Progenitor cell of endocrine pancreas (in vitro differentiated cells): ENCODE data around the gene PSPN. TPM values are rescaled to one million over a fixed set of nuclear protein-coding genes. Genes with fewer than 3 reads are reported as not detected.
A peak's percentile ranks its signal among the peaks of the same experiment; 100 is the strongest.

ENCODE experiments used
- DNase-seq: peaks from one replicate; pipeline ENCODE4 v3.0.0; 2021; ENCODE audit warnings: low spot score; ENCODE audit not compliant: unreplicated experiment
- H3K27ac Mint-ChIP-seq: 2 replicates; pipeline ENCODE4 v1.8.0; 2021; ENCODE audit warnings: mild to moderate bottlenecking, moderate library complexity, mixed read lengths
- H3K27me3 Mint-ChIP-seq: 2 replicates; pipeline ENCODE4 v1.8.0; 2021; ENCODE audit warnings: mixed read lengths
- H3K36me3 Mint-ChIP-seq: 2 replicates; pipeline ENCODE4 v1.8.0; 2022; ENCODE audit warnings: mixed read lengths; ENCODE audit not compliant: insufficient read depth
- H3K4me1 Mint-ChIP-seq: 2 replicates; pipeline ENCODE4 v1.8.0; 2021; ENCODE audit warnings: low read depth, mixed read lengths
- H3K4me3 Mint-ChIP-seq: 2 replicates; pipeline ENCODE4 v1.8.0; 2021; ENCODE audit warnings: low read depth, mild to moderate bottlenecking, moderate library complexity, mixed read lengths
- H3K9me3 Mint-ChIP-seq: 2 replicates; pipeline ENCODE4 v1.8.0; 2021; ENCODE audit warnings: low read depth, mixed read lengths
- total RNA-seq: library from RNA; stranded (reverse); gene quantifications from 2 replicates; pipeline ENCODE4 v1.2.1, GENCODE V29; 2021
- TF ChIP-seq, protein P1 (sequence below): fragments of 200-600 bp; sonication (generic); IDR thresholded peaks from one replicate; pipeline ENCODE4 v1.5.0; 2021; ENCODE audit warnings: antibody characterized with exemption, mild to moderate bottlenecking; ENCODE audit not compliant: unreplicated experiment

Gene PSPN
- total RNA-seq, 1 donor from 2014 or later, result 4.3 TPM

DNA sequence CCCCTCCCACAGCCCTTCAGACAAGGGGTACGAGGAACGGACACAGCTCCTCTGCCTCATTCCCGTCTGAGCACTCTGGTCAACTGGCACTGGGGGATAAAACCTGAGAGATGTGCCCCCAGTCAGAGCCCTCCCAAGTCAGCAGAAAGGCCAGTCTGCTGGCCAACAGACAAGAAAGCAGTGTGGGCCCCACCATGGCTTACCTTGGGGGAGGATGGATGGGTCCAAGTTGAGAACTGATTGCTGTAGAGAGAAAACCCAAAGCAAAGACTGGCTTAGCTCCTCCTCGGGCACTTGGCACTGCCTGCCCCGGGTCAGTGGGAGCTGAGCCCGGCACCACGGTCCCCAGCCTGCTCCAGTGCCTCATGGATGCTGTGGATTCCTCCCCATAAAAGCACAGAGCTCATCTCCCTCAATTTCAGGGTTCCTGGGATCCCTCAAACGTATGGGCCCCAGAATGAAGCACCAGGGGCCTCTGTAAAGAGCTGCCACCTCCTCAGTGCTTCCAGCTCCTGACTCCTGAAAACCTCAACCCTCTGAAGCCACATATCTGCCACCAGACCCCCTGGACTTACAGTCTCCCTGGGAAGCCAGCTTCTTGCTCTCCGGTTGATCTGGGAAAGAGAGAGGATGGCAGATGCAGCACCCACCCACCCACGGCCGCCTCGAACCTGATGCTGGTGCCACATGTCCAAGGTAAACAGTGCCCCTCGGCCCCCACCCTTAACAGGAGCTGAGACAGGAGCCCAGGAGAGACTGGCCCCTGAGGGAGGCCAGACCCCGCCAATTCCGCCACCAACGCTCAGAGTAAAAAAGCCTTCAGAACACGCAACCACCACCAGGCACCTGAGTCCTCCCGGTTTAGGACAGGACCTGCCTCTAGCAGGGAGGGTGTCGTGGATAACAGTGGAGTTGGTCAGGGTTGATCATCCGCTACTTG is 45.6 kb upstream of the PSPN start:
- Mint-ChIP-seq H3K4me1 (peaks cover 11% of the 10 kb centered on the region), H3K27ac (peak overlapping the region; percentile 90), H3K27me3 (no peaks in the 10 kb centered on the region), H3K9me3 (no peaks in the 10 kb centered on the region), H3K36me3 (peaks cover 10% of the 10 kb centered on the region), H3K4me3 (no peak overlapping the region)
- no peak for DNase-seq
- TF ChIP-seq, protein P1, sequence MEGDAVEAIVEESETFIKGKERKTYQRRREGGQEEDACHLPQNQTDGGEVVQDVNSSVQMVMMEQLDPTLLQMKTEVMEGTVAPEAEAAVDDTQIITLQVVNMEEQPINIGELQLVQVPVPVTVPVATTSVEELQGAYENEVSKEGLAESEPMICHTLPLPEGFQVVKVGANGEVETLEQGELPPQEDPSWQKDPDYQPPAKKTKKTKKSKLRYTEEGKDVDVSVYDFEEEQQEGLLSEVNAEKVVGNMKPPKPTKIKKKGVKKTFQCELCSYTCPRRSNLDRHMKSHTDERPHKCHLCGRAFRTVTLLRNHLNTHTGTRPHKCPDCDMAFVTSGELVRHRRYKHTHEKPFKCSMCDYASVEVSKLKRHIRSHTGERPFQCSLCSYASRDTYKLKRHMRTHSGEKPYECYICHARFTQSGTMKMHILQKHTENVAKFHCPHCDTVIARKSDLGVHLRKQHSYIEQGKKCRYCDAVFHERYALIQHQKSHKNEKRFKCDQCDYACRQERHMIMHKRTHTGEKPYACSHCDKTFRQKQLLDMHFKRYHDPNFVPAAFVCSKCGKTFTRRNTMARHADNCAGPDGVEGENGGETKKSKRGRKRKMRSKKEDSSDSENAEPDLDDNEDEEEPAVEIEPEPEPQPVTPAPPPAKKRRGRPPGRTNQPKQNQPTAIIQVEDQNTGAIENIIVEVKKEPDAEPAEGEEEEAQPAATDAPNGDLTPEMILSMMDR, result no peak

DNA sequence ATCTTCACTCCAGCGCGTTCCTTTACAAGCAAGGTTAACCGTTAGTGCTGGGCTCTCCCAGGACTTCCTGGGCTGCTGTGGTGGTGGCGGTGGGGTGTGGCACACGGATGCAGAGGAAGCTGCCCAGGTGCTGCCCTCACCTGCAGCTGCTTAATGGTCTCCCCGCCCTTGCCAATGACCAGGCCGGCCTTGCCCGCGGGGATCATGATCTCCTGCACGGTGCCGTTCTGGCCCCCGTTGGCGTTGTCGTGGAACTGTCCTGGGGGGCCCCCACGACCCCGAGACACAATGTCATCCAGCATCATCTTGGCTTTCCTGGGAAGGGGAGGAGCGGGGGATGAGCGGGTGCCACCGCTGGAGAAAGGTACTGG is 42.8 kb upstream of the PSPN start:
- DNase-seq, result no peak
- Mint-ChIP-seq H3K4me1 (peaks cover 16% of the 10 kb centered on the region), H3K4me3 (no peak overlapping the region), H3K36me3 (peaks cover 16% of the 10 kb centered on the region), H3K27ac (peak overlapping the region; percentile 68), H3K9me3 (no peaks in the 10 kb centered on the region), H3K27me3 (no peaks in the 10 kb centered on the region)
- TF ChIP-seq, protein P1, result no peak

DNA sequence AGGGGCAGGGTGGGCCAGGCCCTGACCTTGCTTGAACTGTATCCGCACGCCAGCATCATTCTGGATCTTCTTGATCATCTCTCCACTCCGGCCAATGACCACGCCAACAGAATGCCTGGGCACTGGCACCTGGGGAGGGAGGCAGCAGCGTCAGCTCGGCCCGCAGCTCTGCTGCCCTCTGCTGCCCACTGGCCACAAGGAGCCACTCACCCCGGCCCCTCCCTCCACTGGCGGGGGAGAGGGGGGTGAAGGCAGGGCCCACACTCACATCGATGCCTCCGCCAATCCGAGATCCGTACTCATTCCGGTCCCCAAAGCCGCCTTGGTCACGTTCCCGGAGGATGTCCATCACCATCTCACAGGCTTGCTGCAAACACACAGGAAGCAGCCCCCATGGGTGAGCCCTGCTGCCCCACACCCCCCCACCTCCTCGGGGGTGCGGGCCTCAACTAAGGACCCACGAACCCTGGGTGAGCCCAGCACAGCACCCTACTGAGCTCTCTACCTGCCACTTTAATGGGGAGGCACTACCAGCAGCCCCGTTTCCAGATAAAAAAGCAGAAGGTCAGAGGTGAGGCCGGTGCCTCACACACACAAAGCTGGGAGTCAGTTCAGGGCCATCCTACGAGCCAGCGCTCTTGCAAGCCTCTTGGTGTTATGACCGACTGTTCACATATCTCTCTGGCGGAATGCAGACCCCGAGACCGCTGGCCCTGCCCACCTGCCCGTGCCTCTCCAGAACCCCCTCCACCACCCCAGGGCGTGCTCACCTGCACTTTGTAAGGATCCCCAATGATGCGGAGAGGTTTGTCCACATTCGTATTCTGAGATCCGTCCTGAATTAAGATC is 42.2 kb upstream of the PSPN start:
- Mint-ChIP-seq H3K9me3 (no peaks in the 10 kb centered on the region), H3K27ac (no peak overlapping the region), H3K27me3 (no peaks in the 10 kb centered on the region), H3K4me3 (no peak overlapping the region), H3K4me1 (peaks cover 17% of the 10 kb centered on the region), H3K36me3 (peaks cover 16% of the 10 kb centered on the region)
- no peak for DNase-seq
- TF ChIP-seq, protein P1, result peak; percentile 44

DNA sequence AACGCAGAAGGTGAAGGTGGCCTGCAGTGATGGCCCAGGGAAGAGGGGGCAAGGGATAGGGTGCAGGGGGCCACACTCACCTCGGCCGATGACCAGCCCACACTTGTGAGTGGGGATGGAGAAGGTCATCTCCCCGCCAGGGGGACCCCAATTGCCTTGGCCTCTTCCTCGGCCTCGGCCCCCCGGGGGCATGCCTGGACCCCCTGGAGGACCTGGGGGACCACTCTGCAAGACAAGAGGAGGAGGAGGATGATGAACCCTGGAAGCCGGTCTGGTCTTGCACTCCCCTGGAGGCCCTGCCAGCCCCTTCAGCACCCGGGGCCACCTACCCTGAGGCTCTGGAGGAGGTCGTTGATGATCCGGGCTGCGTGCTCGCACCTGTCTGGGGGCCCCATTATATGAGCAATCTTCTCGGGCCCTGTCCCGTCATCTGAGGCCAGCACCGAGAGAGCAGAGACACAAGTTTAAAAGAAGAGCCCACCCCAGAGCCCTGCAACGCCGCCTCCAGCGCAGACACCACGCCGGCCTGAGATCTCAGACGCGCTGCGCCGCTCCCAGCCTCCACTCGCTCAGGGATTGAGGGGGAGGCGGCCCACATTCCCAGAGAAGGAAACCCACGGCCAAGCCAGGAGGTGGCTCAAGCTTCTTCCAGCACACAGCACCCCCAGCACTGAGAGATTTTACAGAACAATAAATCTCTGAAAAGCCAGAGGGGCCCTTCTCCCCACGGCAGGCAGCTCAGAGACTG is 41.1 kb upstream of the PSPN start:
- Mint-ChIP-seq H3K4me3 (no peak overlapping the region), H3K27me3 (no peaks in the 10 kb centered on the region), H3K27ac (no peak overlapping the region), H3K36me3 (peaks cover 14% of the 10 kb centered on the region), H3K9me3 (no peaks in the 10 kb centered on the region), H3K4me1 (peaks cover 15% of the 10 kb centered on the region)
- DNase-seq, result no peak
- TF ChIP-seq, protein P1, result no peak
